ENCODE measurements around the gene DMD. TPM values are rescaled to one million over a fixed set of nuclear protein-coding genes. Genes with fewer than 3 reads are reported as not detected.

DMD gene
- total RNA-seq, 4 donors from 2014 or later = 2.2 to 26.7 (median 7.8) TPM

GRCh38 chrX:31115398-31115797 is 2096.0 kb downstream of the DMD start:
- no peaks in the 10 kb centered on the region for H3K9me3 ChIP-seq
- intact Hi-C loops (cut with DNase I) = no loop called here
- WGBS, 2 donors = 37 to 82% methylated on average over 2 to 4 of the region's 4 CpGs
- no peak for TF ChIP-seq CTCF (IDR thresholded peaks at IDR 0.05)
- TF ChIP-seq POLR2A (IDR thresholded peaks at IDR 0.05) = no peak
- no peaks in the 10 kb centered on the region for H3K36me3 ChIP-seq
- H3K27ac ChIP-seq = no peak overlapping the region
- H3K4me1 ChIP-seq = no peaks in the 10 kb centered on the region
- no peaks in the 10 kb centered on the region for H3K27me3 ChIP-seq
- no peak for DNase-seq
- H3K4me3 ChIP-seq = no peak overlapping the region

- no peak for TF ChIP-seq POLR2A (IDR thresholded peaks at IDR 0.05)
- no peak for TF ChIP-seq CTCF (IDR thresholded peaks at IDR 0.05)
- no peak overlapping the region for H3K4me3 ChIP-seq
- DNase-seq = no peak
- no peaks in the 10 kb centered on the region for H3K36me3 ChIP-seq
- intact Hi-C loops (cut with DNase I) = no loop called here
- no peaks in the 10 kb centered on the region for H3K27me3 ChIP-seq
- 63 to 77% methylated on average over 2 of the region's 2 CpGs for WGBS, 2 donors
- no peak overlapping the region for H3K27ac ChIP-seq
- no peaks in the 10 kb centered on the region for H3K9me3 ChIP-seq
- H3K4me1 ChIP-seq = no peaks in the 10 kb centered on the region
Measured at GRCh38 chrX:31114858-31115257, 2096.5 kb downstream of the DMD start.

GRCh38 chrX:31112226-31112999 is 2098.9 kb downstream of the DMD start:
- no peak for DNase-seq
- TF ChIP-seq CTCF (IDR thresholded peaks at IDR 0.05) (no peak), POLR2A (IDR thresholded peaks at IDR 0.05) (no peak)
- Histone ChIP-seq H3K4me3 (no peak overlapping the region), H3K36me3 (no peaks in the 10 kb centered on the region), H3K27me3 (no peaks in the 10 kb centered on the region), H3K4me1 (no peaks in the 10 kb centered on the region), H3K9me3 (no peaks in the 10 kb centered on the region), H3K27ac (no peak overlapping the region)
- intact Hi-C loops (cut with DNase I) = no loop called here
- 64 to 71% methylated on average over 5 of the region's 5 CpGs for WGBS, 2 donors

GRCh38 chrX:31110657-31111056 is 2100.7 kb downstream of the DMD start:
- Histone ChIP-seq H3K4me3 (no peak overlapping the region), H3K4me1 (no peaks in the 10 kb centered on the region), H3K36me3 (no peaks in the 10 kb centered on the region), H3K27ac (no peak overlapping the region), H3K9me3 (no peaks in the 10 kb centered on the region), H3K27me3 (no peaks in the 10 kb centered on the region)
- no peak for DNase-seq
- 80 to 86% methylated on average over 6 of the region's 6 CpGs for WGBS, 2 donors
- intact Hi-C loops (cut with DNase I) = no loop called here
- TF ChIP-seq CTCF (IDR thresholded peaks at IDR 0.05) (no peak), POLR2A (IDR thresholded peaks at IDR 0.05) (no peak)

GRCh38 chrX:31099536-31100090 is 2111.7 kb downstream of the DMD start:
- no peak overlapping the region for H3K27ac ChIP-seq
- DNase-seq = no peak
- no peak overlapping the region for H3K4me3 ChIP-seq
- H3K27me3 ChIP-seq = no peaks in the 10 kb centered on the region
- no peaks in the 10 kb centered on the region for H3K36me3 ChIP-seq
- intact Hi-C loops (cut with DNase I) = no loop called here
- no peaks in the 10 kb centered on the region for H3K9me3 ChIP-seq
- 20 to 27% methylated on average over 1 to 2 of the region's 2 CpGs for WGBS, 2 donors
- TF ChIP-seq POLR2A (IDR thresholded peaks at IDR 0.05) = no peak
- TF ChIP-seq CTCF (IDR thresholded peaks at IDR 0.05) = no peak
- no peaks in the 10 kb centered on the region for H3K4me1 ChIP-seq
